GM10266 (cell line): ENCODE measurements around the gene SPA17.

Experiments used
- DNase-seq: peaks from one replicate; pipeline ENCODE4 v3.0.0; 2012; ENCODE audit errors: extremely low spot score
- TF ChIP-seq, protein P1 (sequence below): IDR thresholded peaks from 2 replicates; pipeline ENCODE4 v1.5.1; 2012; ENCODE audit warnings: mild to moderate bottlenecking, low read depth; ENCODE audit not compliant: control insufficient read depth, insufficient read depth; ENCODE audit errors: missing control alignments

Gene SPA17

GRCh38 chr11:124639186-124639585 is 34.5 kb upstream of the SPA17 start:
- no peak for DNase-seq
- TF ChIP-seq, protein P1, sequence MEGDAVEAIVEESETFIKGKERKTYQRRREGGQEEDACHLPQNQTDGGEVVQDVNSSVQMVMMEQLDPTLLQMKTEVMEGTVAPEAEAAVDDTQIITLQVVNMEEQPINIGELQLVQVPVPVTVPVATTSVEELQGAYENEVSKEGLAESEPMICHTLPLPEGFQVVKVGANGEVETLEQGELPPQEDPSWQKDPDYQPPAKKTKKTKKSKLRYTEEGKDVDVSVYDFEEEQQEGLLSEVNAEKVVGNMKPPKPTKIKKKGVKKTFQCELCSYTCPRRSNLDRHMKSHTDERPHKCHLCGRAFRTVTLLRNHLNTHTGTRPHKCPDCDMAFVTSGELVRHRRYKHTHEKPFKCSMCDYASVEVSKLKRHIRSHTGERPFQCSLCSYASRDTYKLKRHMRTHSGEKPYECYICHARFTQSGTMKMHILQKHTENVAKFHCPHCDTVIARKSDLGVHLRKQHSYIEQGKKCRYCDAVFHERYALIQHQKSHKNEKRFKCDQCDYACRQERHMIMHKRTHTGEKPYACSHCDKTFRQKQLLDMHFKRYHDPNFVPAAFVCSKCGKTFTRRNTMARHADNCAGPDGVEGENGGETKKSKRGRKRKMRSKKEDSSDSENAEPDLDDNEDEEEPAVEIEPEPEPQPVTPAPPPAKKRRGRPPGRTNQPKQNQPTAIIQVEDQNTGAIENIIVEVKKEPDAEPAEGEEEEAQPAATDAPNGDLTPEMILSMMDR, result no peak

DNA sequence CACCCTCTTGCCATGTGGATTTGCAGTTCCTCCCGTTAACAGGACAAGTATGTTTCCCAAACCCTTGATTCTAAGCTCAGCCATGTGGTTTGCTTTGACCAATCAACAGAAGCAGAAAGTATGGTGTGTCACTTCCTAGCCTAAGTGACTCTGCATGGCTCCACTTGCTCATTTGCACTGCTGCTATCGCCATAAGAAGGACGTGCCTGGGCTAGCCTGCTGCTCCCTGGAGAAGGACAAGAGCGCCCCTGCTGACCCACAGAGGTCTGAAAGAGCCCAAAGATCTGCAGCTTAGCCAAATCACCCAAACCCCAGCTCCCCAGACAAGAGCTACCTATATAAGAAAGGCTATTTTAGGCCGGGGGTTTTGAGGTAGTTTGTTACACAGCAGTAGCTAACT is 33.0 kb upstream of the SPA17 start:
- DNase-seq, result no peak
- TF ChIP-seq, protein P1, result no peak

DNA sequence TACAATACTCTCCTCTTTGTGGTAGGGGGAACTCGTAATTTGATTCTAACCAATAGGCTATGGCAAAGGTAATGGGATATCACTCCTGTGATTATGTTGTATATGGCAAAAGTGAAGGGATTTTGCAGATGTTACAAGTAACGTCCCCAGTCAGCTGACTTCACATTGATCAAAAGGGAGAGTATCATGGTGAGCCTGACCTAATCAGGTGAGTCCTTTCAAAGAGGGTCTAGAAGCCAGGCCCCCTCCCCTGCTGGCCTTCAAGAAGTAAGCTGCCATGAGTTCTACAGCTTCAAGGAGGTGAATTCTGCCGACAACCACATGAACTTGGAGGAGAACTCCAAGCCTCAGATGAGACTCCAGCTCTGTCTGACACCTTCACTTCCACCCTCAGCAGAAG is 31.1 kb upstream of the SPA17 start:
- no peak for DNase-seq
- TF ChIP-seq, protein P1, result no peak

- DNase-seq, result no peak
- TF ChIP-seq, protein P1, result no peak
These were observed 30.6 kb upstream of the SPA17 start for GRCh38 chr11:124643042-124643604.

GRCh38 chr11:124643605-124644425 is 29.9 kb upstream of the SPA17 start:
- TF ChIP-seq, protein P1, result no peak
- DNase-seq, result no peak

GRCh38 chr11:124644426-124645280 is 29.1 kb upstream of the SPA17 start:
- peak; percentile 40 for DNase-seq
- TF ChIP-seq, protein P1, result peak; percentile 83
